HepG2 (cell line): ENCODE results near the gene DPH1. TPM values are rescaled to one million over a fixed set of nuclear protein-coding genes. Genes with fewer than 3 reads are reported as not detected.

Source experiments
- ATAC-seq: fragments of 200-7000 bp; cut with Tn5 transposase; 3 replicates; pipeline ENCODE4 v1.9.1; 2020; ENCODE audit warnings: mild to moderate bottlenecking, moderate library complexity
- BruUV-seq: library from RNA; stranded (reverse); fragments of 400-500 nt; replicated peaks from 2 replicates; lab custom pipeline; 2021; lab: Mats Ljungman, UMichigan
- CTCF ChIA-PET: fragments of 300-600 bp; formaldehyde crosslinking; extraction: SDS; loops from one replicate; lab custom pipeline; 2021; ENCODE audit warnings: low total read pairs, inconsistent platforms, low intra/inter-chr PET ratio; lab: Yijun Ruan, JAX
- POLR2A ChIA-PET: fragments of 350-600 bp; sonication (Branson Sonifier 250); formaldehyde crosslinking; loops from one replicate; lab custom pipeline; 2020; ENCODE audit warnings: antibody characterized with exemption, inconsistent platforms; lab: Yijun Ruan, JAX
- DNase-seq: peaks from one replicate; pipeline ENCODE4 v3.0.0-alpha.2; 2015; ENCODE audit warnings: low spot score
- FAIRE-seq: peaks from 3 replicates; lab custom pipeline; 2011; peaks lifted over from hg19 to GRCh38; lab: Jason Lieb, UNC
- H2AFZ ChIP-seq: one replicate; pipeline ENCODE4 v1.6.1; 2011; ENCODE audit warnings: low read length, inconsistent platforms
- H3K27ac ChIP-seq: fragments of 300-600 bp; 3 replicates; pipeline ENCODE4 v1.8.0; 2011; ENCODE audit warnings: mixed run types, mild to moderate bottlenecking, mixed read lengths, low read length, inconsistent platforms; ENCODE audit not compliant: insufficient read depth; ENCODE audit errors: extremely low read length
- H3K27me3 ChIP-seq, 2 experiments: fragments of 200-600 bp in 1 of 2; 2 replicates in 1 of 2; 3 replicates in 1 of 2; pipeline versions ENCODE4 v1.6.0 to v1.8.0; 2011; ENCODE audit warnings: low read length in 2 of 2, mild to moderate bottlenecking in 2 of 2, moderate library complexity in 2 of 2, inconsistent platforms in 1 of 2; ENCODE audit not compliant: insufficient read depth in 2 of 2, control insufficient read depth in 1 of 2
- H3K36me3 ChIP-seq, 2 experiments: fragments of 200-600 bp in 1 of 2; replicated peaks in 1 of 2; 2 replicates in 1 of 2; 3 replicates in 1 of 2; pipeline versions ENCODE4 v1.5.1 to v1.8.0; 2011; ENCODE audit warnings: low read length in 2 of 2, inconsistent platforms in 1 of 2; ENCODE audit not compliant: insufficient read depth in 2 of 2, control insufficient read depth in 1 of 2
- H3K4me1 ChIP-seq: 2 replicates; pipeline ENCODE4 v1.5.1; 2012; ENCODE audit warnings: low read length, inconsistent platforms; ENCODE audit not compliant: insufficient read depth
- H3K4me2 ChIP-seq: 2 replicates; pipeline ENCODE4 v1.6.0; 2011; ENCODE audit warnings: low read depth, low read length, inconsistent platforms
- H3K4me3 ChIP-seq, 3 experiments: fragments of 200-600 bp in 1 of 3; sonication (generic), shearing (Covaris generic) in 1 of 3; replicated peaks in 1 of 3; 2 replicates each; pipeline ENCODE4 v1.5.1; 2011 to 2016; ENCODE audit warnings: low read length in 3 of 3, inconsistent platforms in 2 of 3, low read depth in 2 of 3, mild to moderate bottlenecking in 2 of 3, control low read depth in 1 of 3, mixed read lengths in 1 of 3; ENCODE audit not compliant: insufficient read depth in 1 of 3
- H3K79me2 ChIP-seq: one replicate; pipeline ENCODE4 v1.6.1; 2011; ENCODE audit warnings: low read length, inconsistent platforms; ENCODE audit not compliant: insufficient read depth
- H3K9ac ChIP-seq: 2 replicates; pipeline ENCODE4 v1.6.0; 2011; ENCODE audit warnings: mild to moderate bottlenecking, low read depth, low read length, inconsistent platforms; ENCODE audit not compliant: insufficient read depth
- H3K9me3 ChIP-seq: 2 replicates; pipeline ENCODE4 v1.5.1; 2012; ENCODE audit warnings: mild to moderate bottlenecking, low read length
- H4K20me1 ChIP-seq: 2 replicates; pipeline ENCODE4 v1.6.0; 2011; ENCODE audit warnings: inconsistent platforms, mild to moderate bottlenecking, low read length, moderate library complexity; ENCODE audit not compliant: insufficient read depth
- ETV6 ChIP-seq: sonication (generic); formaldehyde crosslinking; conservative IDR thresholded peaks from 2 replicates; pipeline ENCODE4 v1.4.0; 2020; ENCODE audit warnings: missing genetic modification reagents
- POGZ ChIP-seq: sonication (generic); formaldehyde crosslinking; IDR thresholded peaks from 2 replicates; pipeline ENCODE4 v1.4.0; 2020; ENCODE audit warnings: mild to moderate bottlenecking, missing genetic modification reagents
- TBX2 ChIP-seq: sonication (generic); formaldehyde crosslinking; IDR thresholded peaks from 2 replicates; pipeline ENCODE4 v1.5.0; 2020; ENCODE audit warnings: missing genetic modification reagents, mild to moderate bottlenecking, borderline replicate concordance
- YEATS4 ChIP-seq: sonication (generic); formaldehyde crosslinking; IDR thresholded peaks from 2 replicates; pipeline ENCODE4 v1.4.0; 2020; ENCODE audit warnings: missing genetic modification reagents, borderline replicate concordance
- ZNF101 ChIP-seq: sonication (generic); formaldehyde crosslinking; IDR thresholded peaks from 2 replicates; pipeline ENCODE4 v1.4.0; 2020; ENCODE audit warnings: mild to moderate bottlenecking, low read depth, missing genetic modification reagents, borderline replicate concordance
- ZNF234 ChIP-seq: sonication (generic); formaldehyde crosslinking; conservative IDR thresholded peaks from 2 replicates; pipeline ENCODE4 v1.5.1; 2020; ENCODE audit warnings: mild to moderate bottlenecking, missing genetic modification reagents
- ZNF749 ChIP-seq: sonication (generic); formaldehyde crosslinking; IDR thresholded peaks from 2 replicates; pipeline ENCODE4 v1.8.0; 2022; ENCODE audit warnings: mild to moderate bottlenecking, missing genetic modification reagents, moderate library complexity, borderline replicate concordance
- ZNF883 ChIP-seq: sonication (generic); formaldehyde crosslinking; IDR thresholded peaks from 2 replicates; pipeline ENCODE4 v1.5.1; 2020; ENCODE audit warnings: mild to moderate bottlenecking, missing genetic modification reagents; ENCODE audit errors: not compliant biosample characterization
- WGBS: methylation state at CpG from one replicate; pipeline ENCODE4 v1.1.6; 2017; ENCODE audit warnings: low lambda C conversion rate; 5-methylcytosine and 5-hydroxymethylcytosine counted together
- in situ Hi-C: cut with HindIII; loops from 2 replicates; pipeline ENCODE4 v1.10.0; 2017; ENCODE audit warnings: low pct_unique_long_range_greater_than_20kb; ENCODE audit not compliant: extremely low pct_ligation_motif_present
- intact Hi-C: fragments of 100-400 bp; cut with micrococcal nuclease; formaldehyde crosslinking; loops from one replicate; pipeline ENCODE4 v1.10.0; 2022; ENCODE audit not compliant: unreplicated experiment
- polyA plus RNA-seq, 8 experiments: library from polyadenylated mRNA; depleted of rRNA in 3 of 8; stranded (reverse) in 7 of 8; unstranded in 1 of 8; fragments of >200 nt; fragmentation: Illumina TruSeq in 4 of 8; extraction: Trizol in 4 of 8; gene quantifications; 2 replicates each; pipeline versions ENCODE4 v1.2.1 to v1.2.3, GENCODE V29; 2011 to 2016; ENCODE audit warnings: low read depth in 4 of 8, missing spikeins in 1 of 8, mixed read lengths in 1 of 8; ENCODE audit not compliant: insufficient read depth in 1 of 8
- total RNA-seq, 5 experiments: library from RNA; depleted of rRNA; stranded (reverse); fragments of >200 nt; fragmentation: Illumina TruSeq; extraction: Trizol; gene quantifications; 2 replicates each; pipeline ENCODE4 v1.2.3, GENCODE V29; 2016; ENCODE audit warnings: low read depth in 1 of 5
- TF ChIP-seq, protein P1 (sequence below): sonication (generic); formaldehyde crosslinking; IDR thresholded peaks from 2 replicates; pipeline ENCODE4 v1.8.0; 2022; ENCODE audit warnings: low read depth, missing genetic modification reagents
- TF ChIP-seq, protein P2 (sequence below): sonication (generic); formaldehyde crosslinking; IDR thresholded peaks from 2 replicates; pipeline ENCODE4 v1.9.0; 2022; ENCODE audit warnings: low read depth, missing genetic modification reagents
- TF ChIP-seq, protein P3 (sequence below): sonication (generic); formaldehyde crosslinking; IDR thresholded peaks from 2 replicates; pipeline ENCODE4 v1.8.0; 2022; ENCODE audit warnings: mild to moderate bottlenecking, missing genetic modification reagents

DPH1 gene
- total and polyA plus RNA-seq, 2 of the 13 experiments (the other 11 are each of a cell fraction or from before 2014, with no cell fraction given) = 25.3 to 42.8 TPM

DNA sequence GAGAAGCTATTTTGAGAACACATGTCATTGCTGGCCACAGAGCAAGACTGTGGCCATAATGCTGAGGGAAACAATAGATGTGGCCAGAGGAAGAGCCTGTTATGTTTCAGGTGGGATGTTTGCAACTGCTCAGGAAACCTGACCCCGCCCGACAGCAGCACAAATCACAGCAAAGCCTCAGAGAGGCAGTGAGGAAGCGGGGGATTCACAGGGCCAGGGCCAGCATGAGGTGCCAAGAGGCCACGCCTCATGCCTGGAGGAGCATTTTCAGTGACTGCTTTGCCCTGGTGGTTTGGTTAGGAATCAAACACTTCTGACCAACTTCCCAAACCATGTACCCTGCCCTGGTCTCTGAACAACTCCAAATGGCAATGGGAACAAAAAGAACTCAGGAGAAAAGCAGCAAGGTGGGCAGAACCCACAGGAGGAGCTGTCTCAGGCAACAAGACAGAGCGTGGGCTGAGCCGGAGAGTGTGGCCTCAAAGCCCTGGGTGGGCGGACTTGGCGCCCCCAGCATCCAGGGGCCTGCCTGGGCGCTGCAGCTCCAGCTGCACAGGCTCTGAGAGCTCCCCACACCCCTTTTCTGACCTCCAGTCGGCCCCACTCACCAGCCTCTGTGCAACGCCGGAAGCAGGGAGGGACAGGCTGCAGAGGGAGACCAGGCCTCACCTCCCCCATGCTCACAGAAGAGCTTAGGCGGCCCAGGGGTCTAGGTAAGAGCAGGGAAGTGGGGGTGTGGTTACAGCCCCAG is 45.6 kb downstream of the DPH1 start:
- no peak overlapping the region for H3K9ac ChIP-seq
- H3K36me3 ChIP-seq = peaks cover 14 to 34% of the 10 kb centered on the region in 2 experiments; a peak in 4 of 5 replicates
- H3K4me1 ChIP-seq = no peaks in the 10 kb centered on the region
- in situ Hi-C loops = no loop called here
- H2AFZ ChIP-seq = no peak overlapping the region
- TF ChIP-seq ZNF234 (no peak), ZNF101 (no peak), ZNF883 (CRISPR knock-in tag) (no peak), POGZ (CRISPR knock-in tag) (no peak), ETV6 (CRISPR knock-in tag) (no peak)
- DNase-seq = no peak
- ChIA-PET CTCF (no interaction called here), POLR2A (no interaction called here)
- no peaks in the 10 kb centered on the region for H3K27me3 ChIP-seq
- no peak for ATAC-seq
- no TSS peak for BruUV-seq
- H3K4me3 ChIP-seq = no peak overlapping the region
- 92% methylated on average over 13 of the region's 13 CpGs for WGBS
- H3K4me2 ChIP-seq = no peak overlapping the region
- FAIRE-seq = no peak
- no peaks in the 10 kb centered on the region for H3K79me2 ChIP-seq
- no peaks in the 10 kb centered on the region for H3K9me3 ChIP-seq
- intact Hi-C loops = no loop called here
- H4K20me1 ChIP-seq = no peaks in the 10 kb centered on the region
- no peak overlapping the region for H3K27ac ChIP-seq

DNA sequence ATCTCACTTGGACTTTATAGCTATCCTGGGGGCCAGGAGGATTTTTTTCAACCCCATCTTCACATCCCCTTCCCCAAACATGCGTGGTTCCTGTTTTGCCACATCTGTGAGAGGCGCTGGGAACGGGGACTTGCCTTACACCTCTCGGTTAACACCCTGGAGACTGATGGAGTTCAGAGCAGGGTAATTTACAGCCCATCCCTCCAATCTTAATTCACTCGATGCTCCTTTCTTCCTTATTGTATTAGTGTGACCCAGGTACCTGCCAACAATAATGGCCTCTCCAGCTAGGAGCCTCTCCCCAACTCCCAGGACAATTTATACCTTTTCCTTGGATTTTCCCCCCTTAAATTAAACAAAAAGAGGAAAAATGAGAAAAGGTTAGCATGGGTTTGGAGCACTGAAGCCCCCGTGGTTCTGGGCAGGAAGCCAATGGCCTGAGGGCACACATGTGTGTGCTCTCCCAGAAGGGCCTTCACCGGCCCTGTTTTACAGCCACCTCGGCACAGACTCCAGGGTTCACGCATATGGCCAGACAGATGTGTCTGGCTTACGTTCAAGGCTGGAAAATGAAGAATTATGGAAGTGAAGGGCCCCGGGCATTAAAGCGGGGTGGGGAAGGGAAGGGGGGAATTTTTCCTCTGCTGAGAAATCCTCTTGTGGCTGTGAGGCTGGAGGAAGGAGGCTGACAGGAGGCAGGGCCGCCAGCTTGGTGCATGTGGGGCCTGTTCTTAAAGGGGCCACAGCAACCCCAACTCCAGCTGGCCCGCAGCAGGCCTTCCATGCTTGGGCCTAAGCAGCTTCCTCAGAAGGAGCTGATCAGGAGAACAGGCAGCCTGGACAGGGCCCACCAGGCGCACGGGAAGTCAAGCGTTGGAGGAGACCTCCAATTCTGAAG is 46.4 kb downstream of the DPH1 start:
- DNase-seq (no peak), ATAC-seq (no peak), FAIRE-seq (no peak)
- ChIA-PET CTCF (no interaction called here), POLR2A (no interaction called here)
- Histone ChIP-seq H3K27ac (no peak overlapping the region), H3K4me2 (no peak overlapping the region), H3K36me3 (peaks cover 16 to 41% of the 10 kb centered on the region in 2 experiments; a peak in 4 of 5 replicates), H4K20me1 (no peaks in the 10 kb centered on the region), H3K9me3 (no peaks in the 10 kb centered on the region), H2AFZ (no peak overlapping the region), H3K4me3 (no peak overlapping the region), H3K79me2 (no peaks in the 10 kb centered on the region), H3K4me1 (no peaks in the 10 kb centered on the region), H3K27me3 (no peaks in the 10 kb centered on the region), H3K9ac (no peak overlapping the region)
- WGBS = 98% methylated on average over 16 of the region's 17 CpGs
- no TSS peak for BruUV-seq
- in situ Hi-C loops (no loop called here), intact Hi-C loops (no loop called here)
- TF ChIP-seq, protein P1, sequence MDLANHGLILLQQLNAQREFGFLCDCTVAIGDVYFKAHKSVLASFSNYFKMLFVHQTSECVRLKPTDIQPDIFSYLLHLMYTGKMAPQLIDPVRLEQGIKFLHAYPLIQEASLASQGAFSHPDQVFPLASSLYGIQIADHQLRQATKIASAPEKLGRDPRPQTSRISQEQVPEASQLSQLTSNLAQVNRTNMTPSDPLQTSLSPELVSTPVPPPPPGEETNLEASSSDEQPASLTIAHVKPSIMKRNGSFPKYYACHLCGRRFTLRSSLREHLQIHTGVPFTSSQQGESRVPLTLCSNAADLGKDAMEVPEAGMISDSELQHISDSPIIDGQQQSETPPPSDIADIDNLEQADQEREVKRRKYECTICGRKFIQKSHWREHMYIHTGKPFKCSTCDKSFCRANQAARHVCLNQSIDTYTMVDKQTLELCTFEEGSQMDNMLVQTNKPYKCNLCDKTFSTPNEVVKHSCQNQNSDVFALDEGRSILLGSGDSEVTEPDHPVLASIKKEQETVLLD (CRISPR knock-in tag) = no peak
- TF ChIP-seq, protein P2, sequence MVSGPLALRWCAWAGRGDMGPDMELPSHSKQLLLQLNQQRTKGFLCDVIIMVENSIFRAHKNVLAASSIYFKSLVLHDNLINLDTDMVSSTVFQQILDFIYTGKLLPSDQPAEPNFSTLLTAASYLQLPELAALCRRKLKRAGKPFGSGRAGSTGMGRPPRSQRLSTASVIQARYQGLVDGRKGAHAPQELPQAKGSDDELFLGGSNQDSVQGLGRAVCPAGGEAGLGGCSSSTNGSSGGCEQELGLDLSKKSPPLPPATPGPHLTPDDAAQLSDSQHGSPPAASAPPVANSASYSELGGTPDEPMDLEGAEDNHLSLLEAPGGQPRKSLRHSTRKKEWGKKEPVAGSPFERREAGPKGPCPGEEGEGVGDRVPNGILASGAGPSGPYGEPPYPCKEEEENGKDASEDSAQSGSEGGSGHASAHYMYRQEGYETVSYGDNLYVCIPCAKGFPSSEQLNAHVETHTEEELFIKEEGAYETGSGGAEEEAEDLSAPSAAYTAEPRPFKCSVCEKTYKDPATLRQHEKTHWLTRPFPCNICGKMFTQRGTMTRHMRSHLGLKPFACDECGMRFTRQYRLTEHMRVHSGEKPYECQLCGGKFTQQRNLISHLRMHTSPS (CRISPR knock-in tag) = no peak
- TF ChIP-seq ZNF749 (no peak), TBX2 (CRISPR knock-in tag) (no peak), YEATS4 (CRISPR knock-in tag) (no peak)
- TF ChIP-seq, protein P3, sequence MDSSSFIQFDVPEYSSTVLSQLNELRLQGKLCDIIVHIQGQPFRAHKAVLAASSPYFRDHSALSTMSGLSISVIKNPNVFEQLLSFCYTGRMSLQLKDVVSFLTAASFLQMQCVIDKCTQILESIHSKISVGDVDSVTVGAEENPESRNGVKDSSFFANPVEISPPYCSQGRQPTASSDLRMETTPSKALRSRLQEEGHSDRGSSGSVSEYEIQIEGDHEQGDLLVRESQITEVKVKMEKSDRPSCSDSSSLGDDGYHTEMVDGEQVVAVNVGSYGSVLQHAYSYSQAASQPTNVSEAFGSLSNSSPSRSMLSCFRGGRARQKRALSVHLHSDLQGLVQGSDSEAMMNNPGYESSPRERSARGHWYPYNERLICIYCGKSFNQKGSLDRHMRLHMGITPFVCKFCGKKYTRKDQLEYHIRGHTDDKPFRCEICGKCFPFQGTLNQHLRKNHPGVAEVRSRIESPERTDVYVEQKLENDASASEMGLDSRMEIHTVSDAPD (CRISPR knock-in tag) = no peak
